ENCODE results near the gene ARHGAP10. TPM values are rescaled to one million over a fixed set of nuclear protein-coding genes. Genes with fewer than 3 reads are reported as not detected.

The ARHGAP10 gene
- total RNA-seq, 1 donor from 2014 or later: 20.2 TPM

DNA sequence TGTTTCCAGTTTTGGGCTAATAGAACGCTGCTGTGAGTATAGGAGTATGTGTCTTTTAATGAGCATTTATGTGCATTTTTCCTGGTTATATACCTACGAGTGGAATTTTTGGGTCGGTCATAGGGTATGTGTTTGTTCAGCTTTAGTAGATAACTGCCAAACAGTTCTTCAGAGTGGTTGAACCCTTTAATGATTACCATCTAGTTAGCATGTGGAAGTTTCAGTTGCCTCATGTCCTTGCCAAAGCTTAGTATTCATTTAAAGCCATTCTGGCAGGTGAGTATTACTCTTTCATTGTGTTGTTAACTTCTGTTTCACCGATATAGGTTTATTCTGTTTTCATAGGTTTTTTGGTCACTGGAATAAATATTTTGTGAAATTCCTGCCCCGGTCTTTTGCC, 229.1 kb downstream of the ARHGAP10 start:
- Mint-ChIP-seq H3K27me3 (ENCODE audit: insufficient read depth, low read depth) (no peaks in the 10 kb centered on the region), H3K4me1 (peaks cover 4% of the 10 kb centered on the region)
- H3K27ac ChIP-seq: no peak overlapping the region

DNA sequence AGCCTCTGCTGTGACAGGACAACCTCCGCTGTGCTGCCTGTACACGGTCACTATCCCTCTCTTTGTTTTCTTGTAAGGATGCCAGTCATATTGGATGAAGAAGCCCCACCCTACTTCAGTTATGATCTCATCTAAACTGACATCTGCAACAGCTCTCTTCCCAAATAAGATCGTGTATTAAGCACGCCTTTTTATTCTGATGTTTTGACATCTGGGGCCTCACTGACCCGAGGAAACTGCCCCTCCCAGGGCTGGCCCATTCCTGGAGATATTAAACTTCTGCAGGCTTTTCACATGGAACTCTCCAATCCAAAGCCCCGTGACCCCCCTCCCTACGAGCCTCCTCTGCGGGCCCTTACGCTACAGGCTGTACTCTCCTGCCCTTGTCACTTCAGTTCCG, 232.0 kb downstream of the ARHGAP10 start:
- Mint-ChIP-seq H3K27me3 (ENCODE audit: insufficient read depth, low read depth) (no peaks in the 10 kb centered on the region), H3K36me3 (peaks cover 5% of the 10 kb centered on the region), H3K4me1 (no peaks in the 10 kb centered on the region), H3K9me3 (peaks cover 2% of the 10 kb centered on the region), H3K4me3 (no peak overlapping the region), H3K27ac (no peak overlapping the region)
- Histone ChIP-seq H3F3A (ENCODE audit: low read depth) (no peaks in the 10 kb centered on the region), H4K20me1 (ENCODE audit: low read depth) (no peaks in the 10 kb centered on the region), H3K9me3 (ENCODE audit: low read depth) (no peaks in the 10 kb centered on the region), H3K36me3 (no peaks in the 10 kb centered on the region), H3K9ac (no peak overlapping the region), H3K27me3 (no peaks in the 10 kb centered on the region), H3K4me3 (no peak overlapping the region), H3K79me2 (ENCODE audit: low read depth) (no peaks in the 10 kb centered on the region), H3K4me2 (no peak overlapping the region), H2AFZ (replicated peaks) (no peak overlapping the region), H3K27ac (no peak overlapping the region), H3K4me1 (peaks cover 5% of the 10 kb centered on the region)
- TF ChIP-seq EZH2phosphoT487 (IDR thresholded peaks at IDR 0.05): no peak
- TF ChIP-seq CTCF (IDR thresholded peaks at IDR 0.05): no peak
- TF ChIP-seq EZH2 (IDR thresholded peaks at IDR 0.05): no peak
- DNase-seq (ENCODE audit: low spot score): no peak

More for the DNA sequence above, 229.1 kb downstream of the ARHGAP10 start:
- H2AFZ ChIP-seq (replicated peaks): no peak overlapping the region
- no peak overlapping the region for H3K9ac ChIP-seq
- peaks cover 5% of the 10 kb centered on the region for H3K36me3 Mint-ChIP-seq
- H3K27ac Mint-ChIP-seq: no peak overlapping the region
- H3K4me2 ChIP-seq: no peak overlapping the region
- H3K4me1 ChIP-seq: peaks cover 6% of the 10 kb centered on the region
- DNase-seq (ENCODE audit: low spot score): no peak
- no peaks in the 10 kb centered on the region for H4K20me1 ChIP-seq (ENCODE audit: low read depth)
- no peaks in the 10 kb centered on the region for H3K27me3 ChIP-seq
- TF ChIP-seq EZH2phosphoT487 (IDR thresholded peaks at IDR 0.05) (no peak), EZH2 (IDR thresholded peaks at IDR 0.05) (no peak), CTCF (IDR thresholded peaks at IDR 0.05) (no peak)
- no peaks in the 10 kb centered on the region for H3F3A ChIP-seq (ENCODE audit: low read depth)
- H3K79me2 ChIP-seq (ENCODE audit: low read depth): no peaks in the 10 kb centered on the region
- no peak overlapping the region for H3K4me3 ChIP-seq
- H3K4me3 Mint-ChIP-seq: no peak overlapping the region
- no peaks in the 10 kb centered on the region for H3K36me3 ChIP-seq
- H3K9me3 Mint-ChIP-seq: peaks cover 1% of the 10 kb centered on the region
- no peaks in the 10 kb centered on the region for H3K9me3 ChIP-seq (ENCODE audit: low read depth)

- no peak overlapping the region for H3K4me3 Mint-ChIP-seq
- H3K9me3 ChIP-seq (ENCODE audit: low read depth): no peaks in the 10 kb centered on the region
- no peak overlapping the region for H2AFZ ChIP-seq (replicated peaks)
- no peaks in the 10 kb centered on the region for H3K27me3 ChIP-seq
- no peak overlapping the region for H3K27ac Mint-ChIP-seq
- no peaks in the 10 kb centered on the region for H3K4me1 Mint-ChIP-seq
- DNase-seq (ENCODE audit: low spot score): no peak
- H3K9ac ChIP-seq: no peak overlapping the region
- H3K27me3 Mint-ChIP-seq (ENCODE audit: insufficient read depth, low read depth): no peaks in the 10 kb centered on the region
- no peaks in the 10 kb centered on the region for H3F3A ChIP-seq (ENCODE audit: low read depth)
- H3K4me3 ChIP-seq: no peak overlapping the region
- peaks cover 5% of the 10 kb centered on the region for H3K36me3 Mint-ChIP-seq
- no peaks in the 10 kb centered on the region for H3K36me3 ChIP-seq
- H4K20me1 ChIP-seq (ENCODE audit: low read depth): no peaks in the 10 kb centered on the region
- no peak overlapping the region for H3K4me2 ChIP-seq
- H3K79me2 ChIP-seq (ENCODE audit: low read depth): no peaks in the 10 kb centered on the region
- H3K9me3 Mint-ChIP-seq: peaks cover 2% of the 10 kb centered on the region
- peaks cover 7% of the 10 kb centered on the region for H3K4me1 ChIP-seq
- no peak overlapping the region for H3K27ac ChIP-seq
- no peak for TF ChIP-seq CTCF (IDR thresholded peaks at IDR 0.05)
- no peak for TF ChIP-seq EZH2 (IDR thresholded peaks at IDR 0.05)
- no peak for TF ChIP-seq EZH2phosphoT487 (IDR thresholded peaks at IDR 0.05)
Observed at GRCh38 chr4:147964266-147964880, 232.5 kb downstream of the ARHGAP10 start.

Data from neural progenitor cell (in vitro differentiated cells).